Activated T-cell treated with anti-CD3 and anti-CD28 coated beads for 1 hour (primary cell): ENCODE results near the gene EYS.
"Not testable (repeated sequence)": the region's sequence is repeated elsewhere in the genome, so short reads cannot be mapped to it uniquely, and the experiment has no call there.

Source experiments
- DNase-seq: peaks from one replicate; pipeline ENCODE4 v3.0.0-alpha.2; 2020; ENCODE audit warnings: low read depth

The EYS gene

DNA sequence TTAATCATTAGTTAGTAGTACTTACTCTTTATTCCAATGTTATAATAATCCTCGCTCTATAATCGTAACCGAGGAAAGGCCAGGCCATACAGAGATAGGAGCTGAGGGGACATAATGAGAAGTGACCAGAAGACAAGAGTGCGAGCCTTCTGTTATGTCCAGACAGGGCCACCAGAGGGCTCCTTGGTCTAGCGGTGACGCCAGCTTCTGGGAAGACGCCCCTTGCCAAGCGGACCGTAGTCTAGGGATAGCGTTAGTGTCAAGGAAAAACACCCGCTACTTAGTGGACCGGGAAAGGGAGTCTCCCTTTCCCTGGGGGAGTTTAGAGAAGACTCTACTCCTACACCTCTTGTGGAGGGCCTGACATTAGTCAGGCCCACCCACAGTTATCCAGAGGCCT, 1237.6 kb downstream of the EYS start:
- not testable (repeated sequence) for DNase-seq

GRCh38 chr6:64467656-64468055, 1239.4 kb downstream of the EYS start:
- DNase-seq = no peak

- DNase-seq = no peak
Observed at GRCh38 chr6:64459411-64459944, 1247.5 kb downstream of the EYS start.

- DNase-seq = not testable (repeated sequence)
Observed at GRCh38 chr6:64448101-64448500, 1258.9 kb downstream of the EYS start.

DNA sequence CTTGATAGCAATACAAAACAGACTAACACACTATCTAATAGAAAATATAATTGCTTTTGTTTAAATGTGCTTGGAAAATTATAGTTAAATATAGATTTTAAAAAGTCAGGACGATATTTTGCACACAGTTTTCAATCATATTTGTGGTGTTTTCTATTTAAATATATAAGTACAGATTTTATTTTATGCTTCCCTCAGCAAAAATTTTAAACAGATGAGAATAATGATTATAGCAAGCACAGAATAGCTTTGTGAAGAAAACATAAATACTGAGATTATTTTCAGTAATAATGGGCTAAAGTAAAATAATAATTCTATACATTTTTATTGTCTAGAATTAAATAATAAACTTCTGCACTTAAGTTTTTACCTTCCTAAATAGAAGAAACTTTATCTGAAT, 1262.0 kb downstream of the EYS start:
- no peak for DNase-seq

DNA sequence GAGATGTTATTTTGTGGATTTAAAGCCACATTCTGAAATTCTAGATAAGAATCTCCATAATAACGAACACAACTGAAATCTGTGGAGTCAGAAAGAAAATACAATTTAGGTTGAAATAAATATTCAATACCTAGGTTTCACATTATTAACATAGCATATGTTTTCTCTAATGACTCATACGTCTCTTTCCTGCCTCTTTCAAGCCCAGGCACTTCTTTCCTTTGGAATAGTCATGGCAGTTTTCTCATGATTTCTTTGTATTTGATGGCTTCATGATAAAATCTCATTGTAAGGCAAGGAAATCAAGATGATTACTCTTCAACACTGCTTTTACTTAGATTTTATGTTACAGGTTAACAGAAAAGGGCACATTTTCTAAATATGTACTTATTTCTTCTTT, 1267.8 kb downstream of the EYS start:
- DNase-seq = no peak

DNA sequence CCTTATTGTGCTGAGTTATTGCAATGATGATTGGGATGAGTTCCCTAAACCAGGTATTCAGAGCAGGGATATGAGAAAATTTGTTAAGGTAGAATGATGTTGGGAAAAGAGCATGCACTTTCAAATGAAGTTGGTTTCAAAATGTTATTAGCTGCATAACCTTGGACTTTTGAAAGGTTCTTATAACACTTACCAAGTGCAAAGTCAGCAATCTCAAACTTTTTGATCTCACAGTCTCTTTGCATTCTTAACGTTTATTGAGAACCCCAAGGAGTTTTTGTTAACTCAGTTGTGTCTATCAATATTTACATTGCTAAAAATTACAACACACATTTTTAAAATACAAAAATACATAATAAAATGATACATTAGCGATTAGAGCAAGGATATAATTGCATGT, 1269.0 kb downstream of the EYS start:
- DNase-seq = no peak

GRCh38 chr6:64429926-64430325, 1277.1 kb downstream of the EYS start:
- no peak for DNase-seq

- no peak for DNase-seq
Observed at GRCh38 chr6:64428186-64428585, 1278.8 kb downstream of the EYS start.

DNA sequence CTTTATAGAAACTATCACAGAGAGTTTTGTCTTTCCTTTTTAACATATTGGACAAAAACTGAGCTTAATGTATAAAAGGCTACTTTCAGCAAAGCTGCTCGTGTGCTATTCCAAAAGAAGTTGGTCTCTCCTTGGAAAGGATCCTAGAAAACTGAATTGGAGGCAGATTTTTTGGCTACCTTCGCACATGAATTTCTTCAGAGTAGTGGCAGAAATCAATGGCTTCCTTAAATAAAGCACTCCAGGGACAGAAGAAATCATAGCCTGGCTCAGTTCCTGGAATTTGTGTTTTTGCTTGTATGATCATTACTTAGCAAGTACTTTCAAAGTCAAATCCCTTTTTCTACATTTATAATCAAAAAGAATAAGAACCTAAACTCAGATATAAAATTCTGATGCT, 1291.1 kb downstream of the EYS start:
- no peak for DNase-seq

- DNase-seq = no peak
Observed at GRCh38 chr6:64411226-64411625, 1295.8 kb downstream of the EYS start.

DNA sequence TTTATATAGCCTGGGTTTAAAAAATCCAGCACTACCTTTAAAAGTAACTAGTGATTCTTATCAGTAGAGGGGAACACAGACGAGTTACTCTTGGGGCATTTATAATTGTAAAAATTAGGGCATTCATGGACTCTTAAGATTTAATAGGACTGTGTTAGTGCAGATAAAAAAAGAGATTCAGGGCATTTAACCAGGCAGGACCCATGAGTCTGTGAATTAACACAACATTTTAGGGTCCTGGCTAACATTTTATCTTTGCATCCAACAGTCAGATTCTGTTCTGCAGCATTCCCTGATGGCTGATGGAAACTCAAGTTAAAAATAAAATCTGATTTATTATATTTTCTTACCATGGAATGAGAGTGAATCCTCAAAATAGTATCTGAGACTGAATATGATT, 1297.1 kb downstream of the EYS start:
- no peak for DNase-seq

DNA sequence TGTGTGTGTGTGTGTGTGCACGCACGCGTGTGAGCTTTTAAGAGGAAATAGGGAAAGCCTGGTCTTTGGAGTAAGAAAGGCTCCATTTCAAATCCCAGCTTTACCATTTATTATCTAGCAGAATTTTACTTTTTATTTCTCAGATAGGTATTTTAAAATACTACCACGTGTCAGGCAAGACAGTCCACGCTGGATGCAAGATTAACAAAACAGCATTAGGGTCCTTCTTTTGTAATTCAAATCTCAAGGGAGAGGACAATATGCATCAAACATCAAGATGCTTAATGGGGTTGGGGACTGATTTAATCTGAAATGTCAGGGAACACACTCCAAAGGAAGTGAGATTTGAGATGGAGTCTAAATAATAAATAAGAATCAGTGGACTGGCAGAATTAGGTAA, 1302.6 kb downstream of the EYS start:
- no peak for DNase-seq

DNA sequence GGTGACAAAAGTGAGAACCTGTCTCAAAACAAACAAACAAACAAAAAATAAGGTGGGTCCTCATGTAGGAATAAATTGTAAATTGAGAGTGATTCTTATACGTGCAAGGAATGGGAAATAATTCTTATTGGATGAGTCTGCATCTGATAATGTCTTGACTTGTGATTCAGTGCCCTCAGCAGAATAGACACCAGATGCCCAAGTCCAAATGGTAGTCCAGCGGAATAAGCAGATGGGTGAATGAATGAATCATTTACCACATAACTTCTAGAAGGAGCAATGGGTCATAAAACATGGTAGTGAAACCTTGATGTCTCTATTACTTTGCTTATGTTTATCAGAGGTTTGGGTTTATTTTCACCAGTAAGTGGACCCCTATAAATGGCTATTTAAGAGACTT, 1323.7 kb downstream of the EYS start:
- DNase-seq = no peak

GRCh38 chr6:64376394-64376793, 1330.6 kb downstream of the EYS start:
- DNase-seq = no peak

DNA sequence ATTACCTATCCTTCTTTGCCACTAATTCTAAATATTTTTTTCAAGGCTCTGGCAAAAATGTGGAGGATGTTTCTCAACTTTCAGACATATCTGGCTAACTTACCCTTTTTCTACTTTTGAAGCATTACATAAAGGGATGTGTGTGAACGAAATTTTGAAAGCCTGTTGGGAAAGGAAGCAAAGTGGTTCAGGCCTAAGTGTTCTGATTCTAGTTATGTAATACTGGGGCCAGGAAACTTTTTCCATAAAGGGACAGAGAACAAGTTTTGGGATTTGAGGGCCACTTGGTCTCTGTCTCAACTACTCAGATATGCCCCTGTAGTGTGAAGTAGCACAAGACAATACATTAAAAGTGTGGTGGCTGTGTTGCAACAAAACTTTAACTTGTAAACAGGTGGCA, 1349.6 kb downstream of the EYS start:
- no peak for DNase-seq

DNA sequence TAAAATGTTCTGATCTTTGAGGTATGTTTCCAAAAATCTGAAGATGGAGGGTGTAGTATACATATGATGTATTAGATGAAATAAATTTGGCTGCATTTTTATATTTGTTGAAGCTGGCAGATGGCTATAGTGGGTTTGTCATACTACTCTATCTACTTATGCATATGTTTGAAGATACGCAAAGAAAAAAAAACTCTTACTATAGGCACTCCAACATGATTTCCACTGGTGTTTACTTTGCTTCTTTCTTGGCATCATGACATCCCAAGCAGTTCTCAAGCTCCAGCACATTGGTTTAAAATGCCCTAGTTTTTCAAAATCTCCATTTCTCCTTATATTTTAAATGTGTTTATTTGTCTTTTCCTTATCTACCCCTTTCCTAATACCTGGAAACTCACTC, 1359.6 kb downstream of the EYS start:
- no peak for DNase-seq

DNA sequence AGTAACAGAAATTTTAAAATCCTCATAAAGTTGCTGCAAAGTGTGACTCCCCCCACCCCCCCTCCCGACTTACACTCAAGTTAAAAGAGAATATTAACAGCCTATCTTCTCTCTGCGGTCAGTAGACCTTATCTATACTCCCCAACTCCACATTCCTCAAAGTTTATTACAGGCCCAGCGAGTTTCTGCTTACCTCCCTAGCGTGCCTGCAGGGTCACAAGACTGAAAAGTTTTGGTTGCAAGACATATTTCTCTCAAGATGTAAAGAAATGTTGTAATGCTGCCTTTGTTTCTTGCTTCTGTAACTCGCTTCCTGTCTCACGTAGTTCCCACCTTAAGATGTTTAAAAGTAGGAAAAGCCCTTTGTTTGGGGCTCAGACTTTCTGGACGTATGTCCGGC, 1371.8 kb downstream of the EYS start:
- DNase-seq = no peak

DNA sequence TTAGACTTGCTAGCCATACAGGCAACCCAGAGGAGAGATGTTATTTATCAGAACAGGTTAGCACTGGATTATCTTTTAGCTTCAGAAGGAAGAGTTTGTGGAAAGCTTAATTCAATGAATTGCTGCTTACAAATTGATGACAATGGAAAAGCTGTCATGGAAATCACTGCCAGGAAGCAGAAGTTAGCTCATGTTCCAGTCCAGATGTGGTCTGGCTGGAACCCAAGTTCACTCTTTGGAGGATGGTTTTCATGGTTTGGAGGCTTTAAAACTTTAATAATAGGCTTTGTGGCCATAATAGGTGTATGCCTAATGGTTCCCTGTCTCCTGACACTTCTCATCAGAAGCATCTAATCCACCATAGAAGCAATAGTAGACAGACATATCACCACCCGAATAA, 1372.4 kb downstream of the EYS start:
- no peak for DNase-seq

- DNase-seq = no peak
Observed at GRCh38 chr6:64330694-64331307, 1376.2 kb downstream of the EYS start.

- DNase-seq = no peak
Observed at GRCh38 chr6:64326939-64327338, 1380.1 kb downstream of the EYS start.

- no peak for DNase-seq
Observed at GRCh38 chr6:64325093-64325492, 1381.9 kb downstream of the EYS start.

DNA sequence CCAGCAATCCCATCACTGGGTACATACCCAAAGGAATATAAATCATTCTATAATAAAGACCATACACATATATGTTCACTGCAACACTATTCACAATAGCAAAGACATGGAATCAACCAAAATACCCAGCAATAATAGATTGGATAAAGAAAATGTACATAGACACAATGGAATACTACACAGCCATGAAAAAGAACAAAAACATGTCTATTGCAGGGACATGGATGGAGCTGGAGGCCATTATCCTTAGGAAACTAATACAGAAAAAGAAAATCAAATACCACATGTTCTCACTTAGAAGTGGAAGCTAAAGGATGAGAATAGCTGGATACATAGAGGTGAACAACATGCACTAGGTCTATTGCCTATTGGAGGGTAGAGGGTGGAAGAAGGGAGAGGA, 1396.8 kb downstream of the EYS start:
- no peak for DNase-seq
